GM12878 (cell line): ENCODE results near the gene ATP8A1. TPM values are rescaled to one million over a fixed set of nuclear protein-coding genes. Genes with fewer than 3 reads are reported as not detected.

Source experiments
- ATAC-seq: fragments of 200-7000 bp; cut with Tn5 transposase; 3 replicates; pipeline ENCODE4 v1.9.1; 2020; ENCODE audit warnings: mild to moderate bottlenecking, moderate library complexity
- BruUV-seq: library from RNA; stranded (reverse); fragments of 400-500 nt; replicated peaks from 2 replicates; lab custom pipeline; 2021; lab: Mats Ljungman, UMichigan
- CTCF ChIA-PET: fragments of 300-600 bp; sonication (Branson Sonifier 250); formaldehyde crosslinking; extraction: SDS; loops from one replicate; lab custom pipeline; 2021; ENCODE audit warnings: inconsistent platforms; lab: Yijun Ruan, JAX
- POLR2A ChIA-PET: fragments of 350-600 bp; formaldehyde crosslinking; extraction: SDS; loops from one replicate; lab custom pipeline; 2021; ENCODE audit warnings: inconsistent platforms; lab: Charles Lee
- RAD21 ChIA-PET: fragments of 300-600 bp; sonication (Branson Sonifier 250); formaldehyde crosslinking; loops from one replicate; lab custom pipeline; 2023; ENCODE audit warnings: antibody characterized with exemption; ENCODE audit not compliant: unreplicated experiment; lab: Charles Lee
- SMC1A ChIA-PET: fragments of 300-600 bp; sonication (Branson Sonifier 250); formaldehyde crosslinking; loops from one replicate; lab custom pipeline; 2023; ENCODE audit not compliant: unreplicated experiment, uncharacterized antibody; lab: Charles Lee
- DNase-seq: peaks from one replicate; pipeline ENCODE4 v3.0.0-alpha.2; 2011; ENCODE audit warnings: low read depth, low spot score
- FAIRE-seq: peaks from 3 replicates; lab custom pipeline; 2011; peaks lifted over from hg19 to GRCh38; lab: Jason Lieb, UNC
- H2AFZ ChIP-seq: 2 replicates; pipeline ENCODE4 v1.6.0; 2011; ENCODE audit warnings: low read depth, low read length, control low read depth; ENCODE audit not compliant: control insufficient read depth
- H3K27ac ChIP-seq: 2 replicates; pipeline ENCODE4 v1.5.1; 2011; ENCODE audit warnings: control low read depth; ENCODE audit not compliant: control insufficient read depth, insufficient read depth
- H3K27me3 ChIP-seq, 2 experiments: replicated peaks in 1 of 2; 2 replicates each; pipeline versions ENCODE4 v1.6.0 to v1.6.1; 2011; ENCODE audit warnings: low read length in 1 of 2; ENCODE audit not compliant: control insufficient read depth in 2 of 2, insufficient read depth in 2 of 2
- H3K36me3 ChIP-seq, 2 experiments: 2 replicates each; pipeline ENCODE4 v1.5.1; 2011; ENCODE audit warnings: low read length in 1 of 2; ENCODE audit not compliant: control insufficient read depth in 2 of 2, insufficient read depth in 2 of 2
- H3K4me1 ChIP-seq: 2 replicates; pipeline ENCODE4 v1.6.1; 2011; ENCODE audit warnings: mild to moderate bottlenecking, low read length, moderate library complexity, mixed read lengths; ENCODE audit not compliant: control insufficient read depth, insufficient read depth
- H3K4me2 ChIP-seq: 2 replicates; pipeline ENCODE4 v1.6.0; 2011; ENCODE audit warnings: control low read depth; ENCODE audit not compliant: control insufficient read depth, insufficient read depth
- H3K4me3 ChIP-seq: fragments of 200-600 bp; sonication (generic); 2 replicates; pipeline ENCODE4 v1.5.1; 2016
- H3K79me2 ChIP-seq: 2 replicates; pipeline ENCODE4 v1.6.0; 2011; ENCODE audit warnings: low read length; ENCODE audit not compliant: control insufficient read depth, insufficient read depth
- H3K9ac ChIP-seq: 2 replicates; pipeline ENCODE4 v1.8.0; 2011; ENCODE audit warnings: low read length, control low read depth, mixed read lengths; ENCODE audit not compliant: control insufficient read depth, insufficient read depth
- H3K9me3 ChIP-seq: replicated peaks from 3 replicates; pipeline ENCODE4 v1.5.1; 2011; ENCODE audit warnings: mild to moderate bottlenecking, low read length; ENCODE audit not compliant: control insufficient read depth, insufficient read depth
- H4K20me1 ChIP-seq: 2 replicates; pipeline ENCODE4 v1.6.0; 2011; ENCODE audit not compliant: control insufficient read depth, insufficient read depth
- KLF5 ChIP-seq: fragments of 450-650 bp; IDR thresholded peaks from 2 replicates; pipeline ENCODE4 v1.6.1; 2014; ENCODE audit warnings: mild to moderate bottlenecking; ENCODE audit not compliant: partially characterized antibody
- NBN ChIP-seq: fragments of 450-650 bp; IDR thresholded peaks from 2 replicates; pipeline ENCODE4 v1.6.1; 2016
- NR2C2 ChIP-seq: IDR thresholded peaks from 2 replicates; pipeline ENCODE4 v1.6.1; 2011; ENCODE audit warnings: borderline replicate concordance, low read depth; ENCODE audit not compliant: control insufficient read depth, insufficient read length
- POU2F2 ChIP-seq: IDR thresholded peaks from 3 replicates; pipeline ENCODE4 v1.6.1; 2011; ENCODE audit warnings: low read depth, mild to moderate bottlenecking, low read length, borderline replicate concordance
- RB1 ChIP-seq: fragments of 450-650 bp; formaldehyde crosslinking; IDR thresholded peaks from 2 replicates; pipeline ENCODE4 v1.6.1; 2017; ENCODE audit warnings: mild to moderate bottlenecking, borderline replicate concordance
- SP1 ChIP-seq: IDR thresholded peaks from one replicate; pipeline ENCODE4 v1.6.1; 2011; ENCODE audit warnings: low read depth, low read length
- SUZ12 ChIP-seq: fragments of 200-600 bp; sonication (generic); IDR thresholded peaks from one replicate; pipeline ENCODE4 v1.6.1; 2018; ENCODE audit warnings: antibody characterized with exemption, mild to moderate bottlenecking; ENCODE audit not compliant: unreplicated experiment
- TBL1XR1 ChIP-seq: IDR thresholded peaks from 2 replicates; pipeline ENCODE4 v1.6.1; 2012; ENCODE audit warnings: low read depth, low read length, improper control_type of control experiment
- ZBED1 ChIP-seq: IDR thresholded peaks from 2 replicates; pipeline ENCODE4 v1.6.1; 2016; ENCODE audit warnings: borderline replicate concordance
- ZNF274 ChIP-seq: IDR thresholded peaks from one replicate; pipeline ENCODE4 v1.8.0; 2011; ENCODE audit not compliant: insufficient read length, insufficient read depth
- WGBS: methylation state at CpG from one replicate; pipeline ENCODE4 v1.1.6; 2016; ENCODE audit warnings: low lambda C conversion rate; ENCODE audit not compliant: insufficient replicate concordance, insufficient coverage; ENCODE audit errors: missing lambda C conversion rate; 5-methylcytosine and 5-hydroxymethylcytosine counted together
- in situ Hi-C: fragments of 300-500 bp; cut with MboI; formaldehyde crosslinking; loops from 9 replicates; pipeline ENCODE4 v1.14.3; 2018; ENCODE audit warnings: mixed read lengths
- intact Hi-C: fragments of 100-400 bp; cut with micrococcal nuclease; formaldehyde crosslinking; loops from one replicate; pipeline ENCODE4 v1.14.2; 2022; ENCODE audit not compliant: unreplicated experiment
- polyA plus RNA-seq, 11 experiments: library from polyadenylated mRNA; depleted of rRNA in 4 of 11; unstranded in 6 of 11; stranded (reverse) in 5 of 11; fragments of >200 nt; fragmentation: Nextera tagmentation in 4 of 11; fragmentation: Illumina TruSeq in 1 of 11; extraction: Ambion mirVana in 4 of 11; extraction: Trizol in 1 of 11; gene quantifications; 1 replicate in 1 of 11; 2 replicates in 10 of 11; pipeline versions ENCODE4 v1.2.1 to v1.2.3, GENCODE V29; 2011 to 2016; ENCODE audit warnings: inconsistent platforms in 2 of 11, missing spikeins in 2 of 11, low read depth in 1 of 11
- total RNA-seq, 4 experiments: library from RNA; depleted of rRNA in 3 of 4; stranded (reverse); fragments of >200 nt in 3 of 4; fragmentation: Illumina TruSeq in 1 of 4; extraction: Trizol in 1 of 4; gene quantifications; 2 replicates each; pipeline versions ENCODE4 v1.2.1 to v1.2.3, GENCODE V29; 2013 to 2021
- TF ChIP-seq, protein P1 (sequence below): fragments of 150-350 bp; IDR thresholded peaks from 2 replicates; pipeline ENCODE4 v1.6.1; 2016; ENCODE audit warnings: low read depth, low read length
- TF ChIP-seq, protein P2 (sequence below): fragments of 450-650 bp; IDR thresholded peaks from 2 replicates; pipeline ENCODE4 v1.6.1; 2014; ENCODE audit warnings: mild to moderate bottlenecking
- TF ChIP-seq, protein P3 (sequence below): fragments of 450-650 bp; conservative IDR thresholded peaks from 2 replicates; pipeline ENCODE4 v1.6.1; 2017; ENCODE audit warnings: mild to moderate bottlenecking, moderate library complexity
- TF ChIP-seq, protein P4 (sequence below): fragments of 450-650 bp; IDR thresholded peaks from 2 replicates; pipeline ENCODE4 v1.6.1; 2017; ENCODE audit warnings: borderline replicate concordance
- TF ChIP-seq, protein P5 (sequence below): IDR thresholded peaks from 2 replicates; pipeline ENCODE4 v1.6.1; 2012; ENCODE audit warnings: low read depth, low read length, improper control_type of control experiment

The ATP8A1 gene
- total and polyA plus RNA-seq, 10 of the 15 experiments (the other 5 are each of a cell fraction or from before 2014, with no cell fraction given), result 9.0 to 116 (median 37.3) TPM

DNA sequence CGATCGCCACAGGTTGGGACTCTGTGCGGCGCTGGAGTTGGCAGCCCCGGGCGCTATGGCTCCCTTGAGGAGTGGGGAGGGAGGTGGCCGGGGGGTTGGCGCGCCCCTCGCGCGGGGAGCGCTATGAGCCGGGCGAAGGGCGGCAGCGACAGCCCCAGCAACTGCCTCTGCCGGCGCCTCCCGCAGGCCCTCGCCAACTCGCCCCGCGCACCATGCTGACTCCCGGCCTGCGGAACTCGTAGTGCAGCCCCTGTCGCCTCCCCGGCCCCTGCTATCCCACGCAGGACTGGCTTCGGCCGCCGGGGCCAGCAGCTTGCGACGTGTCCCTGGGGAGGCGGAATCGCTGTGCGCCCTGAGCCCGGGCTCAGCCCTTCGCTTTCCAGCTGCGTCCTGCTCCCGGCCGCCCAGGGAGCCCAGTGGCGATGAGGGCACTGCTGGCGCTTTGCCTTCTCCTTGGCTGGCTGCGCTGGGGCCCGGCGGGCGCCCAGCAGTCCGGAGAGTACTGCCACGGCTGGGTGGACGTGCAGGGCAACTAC is 259.2 kb downstream of the ATP8A1 start:
- no peaks in the 10 kb centered on the region for H4K20me1 ChIP-seq
- H3K36me3 ChIP-seq, result no peaks in the 10 kb centered on the region
- POLR2A ChIA-PET, result no interaction called here
- peak overlapping the region; percentile 83 for H3K4me3 ChIP-seq
- WGBS, result under 1% methylated on average over 43 of the region's 52 CpGs
- no peaks in the 10 kb centered on the region for H3K79me2 ChIP-seq
- peak overlapping the region; percentile 85 for H3K4me2 ChIP-seq
- DNase-seq, result no peak
- no peak for FAIRE-seq
- H2AFZ ChIP-seq, result peak overlapping the region; percentile 54
- CTCF ChIA-PET, result no interaction called here
- intact Hi-C loops (loop anchor here (2.0 to 10.0 kb wide), 2 partner anchors 115 to 467 kb away; no protein-coding TSS in a partner anchor), in situ Hi-C loops (no loop called here)
- BruUV-seq, result no TSS peak
- peaks cover 13% of the 10 kb centered on the region for H3K4me1 ChIP-seq
- TF ChIP-seq SP1 (no peak), ZNF274 (no peak), NR2C2 (no peak), NBN (no peak), SUZ12 (no peak), RB1 (no peak), KLF5 (no peak), TBL1XR1 (no peak), POU2F2 (no peak), ZBED1 (no peak)
- TF ChIP-seq, protein P1, sequence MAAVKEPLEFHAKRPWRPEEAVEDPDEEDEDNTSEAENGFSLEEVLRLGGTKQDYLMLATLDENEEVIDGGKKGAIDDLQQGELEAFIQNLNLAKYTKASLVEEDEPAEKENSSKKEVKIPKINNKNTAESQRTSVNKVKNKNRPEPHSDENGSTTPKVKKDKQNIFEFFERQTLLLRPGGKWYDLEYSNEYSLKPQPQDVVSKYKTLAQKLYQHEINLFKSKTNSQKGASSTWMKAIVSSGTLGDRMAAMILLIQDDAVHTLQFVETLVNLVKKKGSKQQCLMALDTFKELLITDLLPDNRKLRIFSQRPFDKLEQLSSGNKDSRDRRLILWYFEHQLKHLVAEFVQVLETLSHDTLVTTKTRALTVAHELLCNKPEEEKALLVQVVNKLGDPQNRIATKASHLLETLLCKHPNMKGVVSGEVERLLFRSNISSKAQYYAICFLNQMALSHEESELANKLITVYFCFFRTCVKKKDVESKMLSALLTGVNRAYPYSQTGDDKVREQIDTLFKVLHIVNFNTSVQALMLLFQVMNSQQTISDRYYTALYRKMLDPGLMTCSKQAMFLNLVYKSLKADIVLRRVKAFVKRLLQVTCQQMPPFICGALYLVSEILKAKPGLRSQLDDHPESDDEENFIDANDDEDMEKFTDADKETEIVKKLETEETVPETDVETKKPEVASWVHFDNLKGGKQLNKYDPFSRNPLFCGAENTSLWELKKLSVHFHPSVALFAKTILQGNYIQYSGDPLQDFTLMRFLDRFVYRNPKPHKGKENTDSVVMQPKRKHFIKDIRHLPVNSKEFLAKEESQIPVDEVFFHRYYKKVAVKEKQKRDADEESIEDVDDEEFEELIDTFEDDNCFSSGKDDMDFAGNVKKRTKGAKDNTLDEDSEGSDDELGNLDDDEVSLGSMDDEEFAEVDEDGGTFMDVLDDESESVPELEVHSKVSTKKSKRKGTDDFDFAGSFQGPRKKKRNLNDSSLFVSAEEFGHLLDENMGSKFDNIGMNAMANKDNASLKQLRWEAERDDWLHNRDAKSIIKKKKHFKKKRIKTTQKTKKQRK, result no peak
- TF ChIP-seq, protein P2, sequence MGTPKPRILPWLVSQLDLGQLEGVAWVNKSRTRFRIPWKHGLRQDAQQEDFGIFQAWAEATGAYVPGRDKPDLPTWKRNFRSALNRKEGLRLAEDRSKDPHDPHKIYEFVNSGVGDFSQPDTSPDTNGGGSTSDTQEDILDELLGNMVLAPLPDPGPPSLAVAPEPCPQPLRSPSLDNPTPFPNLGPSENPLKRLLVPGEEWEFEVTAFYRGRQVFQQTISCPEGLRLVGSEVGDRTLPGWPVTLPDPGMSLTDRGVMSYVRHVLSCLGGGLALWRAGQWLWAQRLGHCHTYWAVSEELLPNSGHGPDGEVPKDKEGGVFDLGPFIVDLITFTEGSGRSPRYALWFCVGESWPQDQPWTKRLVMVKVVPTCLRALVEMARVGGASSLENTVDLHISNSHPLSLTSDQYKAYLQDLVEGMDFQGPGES, result no peak
- TF ChIP-seq, protein P3, sequence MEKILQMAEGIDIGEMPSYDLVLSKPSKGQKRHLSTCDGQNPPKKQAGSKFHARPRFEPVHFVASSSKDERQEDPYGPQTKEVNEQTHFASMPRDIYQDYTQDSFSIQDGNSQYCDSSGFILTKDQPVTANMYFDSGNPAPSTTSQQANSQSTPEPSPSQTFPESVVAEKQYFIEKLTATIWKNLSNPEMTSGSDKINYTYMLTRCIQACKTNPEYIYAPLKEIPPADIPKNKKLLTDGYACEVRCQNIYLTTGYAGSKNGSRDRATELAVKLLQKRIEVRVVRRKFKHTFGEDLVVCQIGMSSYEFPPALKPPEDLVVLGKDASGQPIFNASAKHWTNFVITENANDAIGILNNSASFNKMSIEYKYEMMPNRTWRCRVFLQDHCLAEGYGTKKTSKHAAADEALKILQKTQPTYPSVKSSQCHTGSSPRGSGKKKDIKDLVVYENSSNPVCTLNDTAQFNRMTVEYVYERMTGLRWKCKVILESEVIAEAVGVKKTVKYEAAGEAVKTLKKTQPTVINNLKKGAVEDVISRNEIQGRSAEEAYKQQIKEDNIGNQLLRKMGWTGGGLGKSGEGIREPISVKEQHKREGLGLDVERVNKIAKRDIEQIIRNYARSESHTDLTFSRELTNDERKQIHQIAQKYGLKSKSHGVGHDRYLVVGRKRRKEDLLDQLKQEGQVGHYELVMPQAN, result no peak
- TF ChIP-seq, protein P4, sequence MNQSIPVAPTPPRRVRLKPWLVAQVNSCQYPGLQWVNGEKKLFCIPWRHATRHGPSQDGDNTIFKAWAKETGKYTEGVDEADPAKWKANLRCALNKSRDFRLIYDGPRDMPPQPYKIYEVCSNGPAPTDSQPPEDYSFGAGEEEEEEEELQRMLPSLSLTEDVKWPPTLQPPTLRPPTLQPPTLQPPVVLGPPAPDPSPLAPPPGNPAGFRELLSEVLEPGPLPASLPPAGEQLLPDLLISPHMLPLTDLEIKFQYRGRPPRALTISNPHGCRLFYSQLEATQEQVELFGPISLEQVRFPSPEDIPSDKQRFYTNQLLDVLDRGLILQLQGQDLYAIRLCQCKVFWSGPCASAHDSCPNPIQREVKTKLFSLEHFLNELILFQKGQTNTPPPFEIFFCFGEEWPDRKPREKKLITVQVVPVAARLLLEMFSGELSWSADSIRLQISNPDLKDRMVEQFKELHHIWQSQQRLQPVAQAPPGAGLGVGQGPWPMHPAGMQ, result no peak
- TF ChIP-seq, protein P5, sequence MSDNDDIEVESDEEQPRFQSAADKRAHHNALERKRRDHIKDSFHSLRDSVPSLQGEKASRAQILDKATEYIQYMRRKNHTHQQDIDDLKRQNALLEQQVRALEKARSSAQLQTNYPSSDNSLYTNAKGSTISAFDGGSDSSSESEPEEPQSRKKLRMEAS, result no peak
- peaks cover 2 to 10% of the 10 kb centered on the region in 2 experiments for H3K27me3 ChIP-seq
- ATAC-seq, result peak; percentile 57
- no peaks in the 10 kb centered on the region for H3K9me3 ChIP-seq
- RAD21 ChIA-PET, result no interaction called here
- peak overlapping the region; percentile 42 for H3K9ac ChIP-seq
- no peak overlapping the region for H3K27ac ChIP-seq
- SMC1A ChIA-PET, result no interaction called here
